GM13976 (cell line): Measurements from ENCODE around the gene XRN2.

Experiments used
- DNase-seq: peaks from one replicate; pipeline ENCODE4 v3.0.0; 2012; ENCODE audit warnings: low spot score
- in situ Hi-C: fragments of 300-500 bp; cut with MboI; formaldehyde crosslinking; loops from one replicate; pipeline ENCODE4 v1.12.0; 2022; ENCODE audit warnings: low sequenced_read_pairs, mixed read lengths, inconsistent platforms; ENCODE audit not compliant: unreplicated experiment
- TF ChIP-seq, protein P1 (sequence below): IDR thresholded peaks from 2 replicates; pipeline ENCODE4 v1.5.1; 2012; ENCODE audit warnings: borderline replicate concordance, mild to moderate bottlenecking; ENCODE audit not compliant: insufficient read depth; ENCODE audit errors: extremely low read depth, missing control alignments, control extremely low read depth

The XRN2 gene, protein sequence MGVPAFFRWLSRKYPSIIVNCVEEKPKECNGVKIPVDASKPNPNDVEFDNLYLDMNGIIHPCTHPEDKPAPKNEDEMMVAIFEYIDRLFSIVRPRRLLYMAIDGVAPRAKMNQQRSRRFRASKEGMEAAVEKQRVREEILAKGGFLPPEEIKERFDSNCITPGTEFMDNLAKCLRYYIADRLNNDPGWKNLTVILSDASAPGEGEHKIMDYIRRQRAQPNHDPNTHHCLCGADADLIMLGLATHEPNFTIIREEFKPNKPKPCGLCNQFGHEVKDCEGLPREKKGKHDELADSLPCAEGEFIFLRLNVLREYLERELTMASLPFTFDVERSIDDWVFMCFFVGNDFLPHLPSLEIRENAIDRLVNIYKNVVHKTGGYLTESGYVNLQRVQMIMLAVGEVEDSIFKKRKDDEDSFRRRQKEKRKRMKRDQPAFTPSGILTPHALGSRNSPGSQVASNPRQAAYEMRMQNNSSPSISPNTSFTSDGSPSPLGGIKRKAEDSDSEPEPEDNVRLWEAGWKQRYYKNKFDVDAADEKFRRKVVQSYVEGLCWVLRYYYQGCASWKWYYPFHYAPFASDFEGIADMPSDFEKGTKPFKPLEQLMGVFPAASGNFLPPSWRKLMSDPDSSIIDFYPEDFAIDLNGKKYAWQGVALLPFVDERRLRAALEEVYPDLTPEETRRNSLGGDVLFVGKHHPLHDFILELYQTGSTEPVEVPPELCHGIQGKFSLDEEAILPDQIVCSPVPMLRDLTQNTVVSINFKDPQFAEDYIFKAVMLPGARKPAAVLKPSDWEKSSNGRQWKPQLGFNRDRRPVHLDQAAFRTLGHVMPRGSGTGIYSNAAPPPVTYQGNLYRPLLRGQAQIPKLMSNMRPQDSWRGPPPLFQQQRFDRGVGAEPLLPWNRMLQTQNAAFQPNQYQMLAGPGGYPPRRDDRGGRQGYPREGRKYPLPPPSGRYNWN

DNA sequence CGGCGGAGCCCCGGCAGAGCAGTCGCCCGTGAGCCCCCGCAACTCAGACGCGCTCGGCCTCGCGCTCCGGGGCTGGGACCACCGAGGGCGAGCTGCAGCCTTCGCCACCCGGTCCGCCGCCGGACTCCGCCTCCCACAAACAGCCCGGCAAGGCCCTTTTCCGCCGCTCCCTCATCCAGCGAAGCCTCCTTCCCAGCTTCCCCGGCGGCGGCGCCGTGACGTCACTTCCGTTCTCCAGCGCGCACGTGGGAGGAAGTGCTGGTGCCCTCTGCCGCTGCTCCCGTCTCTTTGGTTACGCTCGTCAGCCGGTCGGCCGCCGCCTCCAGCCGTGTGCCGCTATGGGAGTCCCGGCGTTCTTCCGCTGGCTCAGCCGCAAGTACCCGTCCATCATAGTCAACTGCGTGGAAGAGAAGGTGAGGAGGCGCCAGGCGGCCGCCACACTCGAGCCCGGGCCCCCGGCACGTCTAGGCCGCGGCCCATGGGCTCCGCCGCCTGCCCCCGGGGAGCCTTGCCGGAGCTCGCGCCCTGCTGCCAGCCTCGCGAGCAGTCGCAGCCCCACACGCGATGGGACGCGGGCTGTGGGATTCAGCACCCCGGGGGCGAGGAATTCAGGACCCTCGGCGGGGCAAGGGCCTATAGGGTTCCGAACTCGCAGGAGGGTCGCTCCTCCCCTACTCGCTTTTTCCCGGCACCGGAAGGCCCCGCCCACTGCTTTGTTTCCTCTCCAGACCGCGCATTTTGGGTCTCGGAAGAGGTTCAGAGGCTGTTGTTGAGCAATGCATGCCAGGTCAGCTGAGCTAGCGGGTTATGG is at the start of gene XRN2:
Gene XRN2, plus strand, starts transcription at position 271 of the 811 bp plus-strand sequence. Its CDS starts 68 bp downstream, at position 339.
- DNase-seq = peak; percentile 95
- in situ Hi-C loops = no loop called here
- TF ChIP-seq, protein P1, sequence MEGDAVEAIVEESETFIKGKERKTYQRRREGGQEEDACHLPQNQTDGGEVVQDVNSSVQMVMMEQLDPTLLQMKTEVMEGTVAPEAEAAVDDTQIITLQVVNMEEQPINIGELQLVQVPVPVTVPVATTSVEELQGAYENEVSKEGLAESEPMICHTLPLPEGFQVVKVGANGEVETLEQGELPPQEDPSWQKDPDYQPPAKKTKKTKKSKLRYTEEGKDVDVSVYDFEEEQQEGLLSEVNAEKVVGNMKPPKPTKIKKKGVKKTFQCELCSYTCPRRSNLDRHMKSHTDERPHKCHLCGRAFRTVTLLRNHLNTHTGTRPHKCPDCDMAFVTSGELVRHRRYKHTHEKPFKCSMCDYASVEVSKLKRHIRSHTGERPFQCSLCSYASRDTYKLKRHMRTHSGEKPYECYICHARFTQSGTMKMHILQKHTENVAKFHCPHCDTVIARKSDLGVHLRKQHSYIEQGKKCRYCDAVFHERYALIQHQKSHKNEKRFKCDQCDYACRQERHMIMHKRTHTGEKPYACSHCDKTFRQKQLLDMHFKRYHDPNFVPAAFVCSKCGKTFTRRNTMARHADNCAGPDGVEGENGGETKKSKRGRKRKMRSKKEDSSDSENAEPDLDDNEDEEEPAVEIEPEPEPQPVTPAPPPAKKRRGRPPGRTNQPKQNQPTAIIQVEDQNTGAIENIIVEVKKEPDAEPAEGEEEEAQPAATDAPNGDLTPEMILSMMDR = no peak

DNA sequence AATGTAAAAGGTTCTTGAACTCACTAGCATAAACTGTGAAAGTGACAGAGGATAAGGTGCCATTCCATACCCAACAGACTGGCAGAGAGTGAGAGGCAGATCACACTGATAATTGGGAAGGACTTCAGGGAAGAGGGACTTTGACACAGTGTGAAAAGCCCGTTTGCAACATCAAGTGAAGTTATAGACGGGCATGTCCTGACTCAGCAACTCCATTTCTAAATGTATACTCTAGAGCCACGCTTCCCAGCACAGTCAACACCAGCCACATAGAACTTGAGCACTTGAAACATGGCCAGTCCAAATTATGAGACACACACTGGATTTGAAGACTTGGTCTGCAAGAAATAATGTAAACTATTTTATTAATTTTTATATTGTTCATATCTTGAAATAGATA is 45.9 kb upstream of the XRN2 start:
- no peak for DNase-seq
- TF ChIP-seq, protein P1 = no peak
- in situ Hi-C loops = no loop called here

DNA sequence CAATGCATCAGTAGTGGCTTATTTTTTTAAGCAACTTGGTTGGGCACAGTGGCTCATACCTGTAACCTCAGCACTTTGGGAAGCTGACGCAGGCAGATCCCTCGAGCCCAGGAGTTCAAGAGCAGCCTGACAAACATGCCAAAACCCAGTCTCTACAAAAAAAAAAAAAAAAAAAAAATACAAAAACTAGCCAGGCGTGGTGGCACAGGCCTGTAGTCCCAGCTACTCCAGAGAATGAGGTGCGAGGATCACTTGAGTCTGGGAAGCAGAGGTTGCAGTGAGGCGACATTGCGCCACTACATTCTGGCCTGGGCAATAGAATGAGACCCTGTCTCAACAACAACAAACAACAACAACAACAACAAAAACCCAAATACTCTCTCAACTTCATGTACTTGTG is 44.7 kb upstream of the XRN2 start:
- DNase-seq = no peak
- TF ChIP-seq, protein P1 = no peak
- in situ Hi-C loops = no loop called here

DNA sequence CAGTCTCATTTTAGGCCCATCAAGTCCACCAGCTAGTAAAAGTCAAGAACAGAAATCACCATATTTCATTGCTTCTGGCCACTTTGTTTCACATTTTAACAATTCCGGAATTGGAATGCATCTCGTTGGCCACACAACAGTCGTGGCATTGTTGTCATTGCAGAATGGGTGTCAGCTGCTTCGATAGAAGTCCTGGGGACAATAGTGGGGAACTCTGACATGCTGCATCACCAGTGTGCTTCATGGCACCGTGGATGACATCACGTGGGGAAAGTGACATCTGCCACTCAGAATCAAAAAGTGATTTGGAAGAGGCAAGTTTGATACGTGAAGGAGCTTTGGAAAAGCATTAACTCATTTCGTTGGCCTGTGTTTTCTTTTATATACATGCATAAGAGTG is 43.8 kb upstream of the XRN2 start:
- in situ Hi-C loops = no loop called here
- TF ChIP-seq, protein P1 = no peak
- no peak for DNase-seq

DNA sequence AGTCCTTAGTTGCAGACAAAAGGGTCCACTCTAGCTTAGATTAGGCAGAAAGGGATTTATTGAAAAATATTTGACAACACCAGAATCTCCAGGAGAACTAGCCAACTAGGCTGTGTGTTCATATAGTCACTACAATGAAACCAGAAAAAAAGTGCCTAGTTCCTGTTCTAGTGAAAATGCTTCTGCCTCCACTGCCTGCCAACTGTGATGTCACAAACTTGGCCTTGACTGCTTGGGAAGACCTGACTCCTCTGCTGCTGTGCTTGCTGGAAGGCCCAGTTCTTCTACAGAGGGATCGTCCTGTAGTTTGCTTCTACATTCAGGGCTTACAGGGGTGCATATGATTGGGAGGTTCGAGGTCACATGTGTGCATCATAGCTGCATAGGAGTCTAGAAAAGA is 40.3 kb upstream of the XRN2 start:
- in situ Hi-C loops = no loop called here
- TF ChIP-seq, protein P1 = no peak
- DNase-seq = no peak
